Thyroid gland (tissue), 4 donors: ENCODE results near the gene FLT4.

Experiments used
- CTCF ChIP-seq, 6 experiments: fragments of 200-600 bp in 3 of 6; fragments of 450-650 bp in 3 of 6; sonication (generic) in 3 of 6; IDR thresholded peaks; one replicate each; pipeline ENCODE4 v1.5.1; 2016 to 2019; ENCODE audit warnings: antibody characterized with exemption in 6 of 6, mild to moderate bottlenecking in 2 of 6, inconsistent platforms in 1 of 6, moderate library complexity in 1 of 6
- POLR2A ChIP-seq, 2 donors: fragments of 450-650 bp; IDR thresholded peaks; one replicate each; pipeline ENCODE4 v1.6.1; 2017; ENCODE audit warnings: antibody characterized with exemption in 2 of 2, mild to moderate bottlenecking in 2 of 2, moderate library complexity in 1 of 2

DNA sequence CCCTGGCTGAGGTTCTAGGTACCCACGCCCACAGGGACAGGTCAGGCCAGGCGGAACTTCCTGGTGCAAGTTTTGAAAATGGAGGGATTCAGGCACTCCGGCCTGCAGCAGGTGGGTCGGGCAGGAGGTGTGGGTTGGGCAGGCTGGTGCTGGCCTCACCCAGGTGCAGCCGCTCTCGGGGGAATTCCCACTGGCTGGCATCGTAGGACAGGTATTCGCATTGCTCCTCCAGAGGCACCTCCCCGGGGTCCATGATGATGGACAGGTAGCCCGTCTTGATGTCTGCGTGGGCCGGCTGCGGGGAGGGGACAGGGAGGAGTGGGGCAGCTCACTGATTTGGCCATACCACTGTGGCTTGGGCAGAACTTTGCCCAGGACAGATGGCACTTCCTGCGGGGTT, 29.4 kb downstream of the FLT4 start:
- TF ChIP-seq CTCF (IDR thresholded peaks at IDR 0.05) = no peak
- no peak for TF ChIP-seq POLR2A (IDR thresholded peaks at IDR 0.05)
